ENCODE results near the gene CACNA1B.

CACNA1B gene

GRCh38 chr9:138040446-138041430 lies 163.2 kb downstream of the CACNA1B start:
- Histone ChIP-seq H3K27me3 (ENCODE audit: insufficient read depth, low read length, poor library complexity) (no peaks in the 10 kb centered on the region), H3K9me3 (ENCODE audit: insufficient read depth, low read length, severe bottlenecking) (no peaks in the 10 kb centered on the region), H3K4me1 (ENCODE audit: insufficient read depth, low read length) (no peaks in the 10 kb centered on the region), H3K27ac (ENCODE audit: low read length) (no peak overlapping the region), H4K20me1 (ENCODE audit: insufficient read depth, low read length) (no peaks in the 10 kb centered on the region), H3K79me2 (ENCODE audit: insufficient read depth, low read length) (no peaks in the 10 kb centered on the region), H3K4me2 (ENCODE audit: insufficient read depth, low read length) (no peak overlapping the region), H3K36me3 (ENCODE audit: insufficient read depth, low read length) (no peaks in the 10 kb centered on the region), H2AFZ (ENCODE audit: low read depth, low read length) (no peak overlapping the region), H3K9ac (ENCODE audit: low read depth, low read length) (no peak overlapping the region), H3K4me3 (ENCODE audit: low read depth in 1 of 2, low read length in 2 of 2) (no peak overlapping the region)
- TF ChIP-seq EZH2 (IDR thresholded peaks at IDR 0.05; ENCODE audit: borderline replicate concordance, low read depth, low read length, severe bottlenecking) = no peak
- TF ChIP-seq CTCF (IDR thresholded peaks at IDR 0.05; ENCODE audit: borderline replicate concordance, extremely low read depth, low read length, poor library complexity, severe bottlenecking) = no peak
- ATAC-seq (ENCODE audit: insufficient read depth, low read depth) (no peak), DNase-seq (no peak)

- no peaks in the 10 kb centered on the region for H3K36me3 ChIP-seq (ENCODE audit: insufficient read depth, low read length)
- H3K9me3 ChIP-seq (ENCODE audit: insufficient read depth, low read length, severe bottlenecking) = no peaks in the 10 kb centered on the region
- DNase-seq (no peak), ATAC-seq (ENCODE audit: insufficient read depth, low read depth) (no peak)
- no peaks in the 10 kb centered on the region for H4K20me1 ChIP-seq (ENCODE audit: insufficient read depth, low read length)
- H3K27ac ChIP-seq (ENCODE audit: low read length) = no peak overlapping the region
- H3K79me2 ChIP-seq (ENCODE audit: insufficient read depth, low read length) = no peaks in the 10 kb centered on the region
- H3K4me3 ChIP-seq (ENCODE audit: low read depth in 1 of 2, low read length in 2 of 2) = no peak overlapping the region
- H3K4me1 ChIP-seq (ENCODE audit: insufficient read depth, low read length) = no peaks in the 10 kb centered on the region
- H3K4me2 ChIP-seq (ENCODE audit: insufficient read depth, low read length) = no peak overlapping the region
- H3K9ac ChIP-seq (ENCODE audit: low read depth, low read length) = no peak overlapping the region
- no peak for TF ChIP-seq CTCF (IDR thresholded peaks at IDR 0.05; ENCODE audit: borderline replicate concordance, extremely low read depth, low read length, poor library complexity, severe bottlenecking)
- no peak for TF ChIP-seq EZH2 (IDR thresholded peaks at IDR 0.05; ENCODE audit: borderline replicate concordance, low read depth, low read length, severe bottlenecking)
- no peaks in the 10 kb centered on the region for H3K27me3 ChIP-seq (ENCODE audit: insufficient read depth, low read length, poor library complexity)
- H2AFZ ChIP-seq (ENCODE audit: low read depth, low read length) = no peak overlapping the region
Measured at GRCh38 chr9:138042146-138042545, 164.6 kb downstream of the CACNA1B start.

- no peaks in the 10 kb centered on the region for H3K36me3 ChIP-seq (ENCODE audit: insufficient read depth, low read length)
- TF ChIP-seq EZH2 (IDR thresholded peaks at IDR 0.05; ENCODE audit: borderline replicate concordance, low read depth, low read length, severe bottlenecking) (no peak), CTCF (IDR thresholded peaks at IDR 0.05; ENCODE audit: borderline replicate concordance, extremely low read depth, low read length, poor library complexity, severe bottlenecking) (no peak)
Measured at GRCh38 chr9:138042640-138043039, 165.1 kb downstream of the CACNA1B start.

More at GRCh38 chr9:138042640-138043039, 165.1 kb downstream of the CACNA1B start:
- Histone ChIP-seq H3K4me3 (ENCODE audit: low read depth in 1 of 2, low read length in 2 of 2) (no peak overlapping the region), H4K20me1 (ENCODE audit: insufficient read depth, low read length) (no peaks in the 10 kb centered on the region), H3K27ac (ENCODE audit: low read length) (no peak overlapping the region), H3K27me3 (ENCODE audit: insufficient read depth, low read length, poor library complexity) (no peaks in the 10 kb centered on the region), H3K4me1 (ENCODE audit: insufficient read depth, low read length) (no peaks in the 10 kb centered on the region), H3K79me2 (ENCODE audit: insufficient read depth, low read length) (no peaks in the 10 kb centered on the region), H2AFZ (ENCODE audit: low read depth, low read length) (no peak overlapping the region), H3K9me3 (ENCODE audit: insufficient read depth, low read length, severe bottlenecking) (no peaks in the 10 kb centered on the region), H3K9ac (ENCODE audit: low read depth, low read length) (no peak overlapping the region), H3K4me2 (ENCODE audit: insufficient read depth, low read length) (no peak overlapping the region)
- ATAC-seq (ENCODE audit: insufficient read depth, low read depth) (no peak), DNase-seq (no peak)
